Kidney (tissue), 14 donors: ENCODE results near the gene NOP14. TPM values are rescaled to one million over a fixed set of nuclear protein-coding genes. Genes with fewer than 3 reads are reported as not detected.

ENCODE experiments used
- DNase-seq, 5 donors: peaks; one replicate each; pipeline ENCODE4 v3.0.0-alpha.2; 2013 to 2020
- FAIRE-seq: peaks from 2 replicates; lab custom pipeline; 2012; peaks lifted over from hg19 to GRCh38; lab: Jason Lieb, UNC
- H3K27ac ChIP-seq, 2 donors: one replicate each; pipeline ENCODE4 v1.7.0; 2013; ENCODE audit warnings: low read depth in 2 of 2, low read length in 2 of 2, inconsistent platforms in 1 of 2
- H3K27me3 ChIP-seq: one replicate; pipeline ENCODE4 v1.7.1; 2013; ENCODE audit warnings: low read length, inconsistent platforms; ENCODE audit not compliant: control insufficient read depth, insufficient read depth
- H3K36me3 ChIP-seq, 3 donors: one replicate each; pipeline versions ENCODE4 v1.7.0 to v1.7.1; 2013; ENCODE audit warnings: low read length in 3 of 3, control low read depth in 1 of 3, inconsistent platforms in 1 of 3; ENCODE audit not compliant: insufficient read depth in 3 of 3, control insufficient read depth in 2 of 3
- H3K4me1 ChIP-seq, 3 donors: one replicate each; pipeline versions ENCODE4 v1.7.0 to v1.7.1; 2013; ENCODE audit warnings: low read length in 3 of 3, inconsistent platforms in 1 of 3, low read depth in 1 of 3; ENCODE audit not compliant: control insufficient read depth in 2 of 3, insufficient read depth in 2 of 3
- H3K4me3 ChIP-seq, 3 donors: one replicate each; pipeline versions ENCODE4 v1.7.0 to v1.8.1; 2013; ENCODE audit warnings: low read length in 3 of 3, control low read depth in 1 of 3, inconsistent platforms in 1 of 3
- H3K9ac ChIP-seq, 3 donors: one replicate each; pipeline versions ENCODE4 v1.7.0 to v1.7.1; 2013; ENCODE audit warnings: low read length in 3 of 3, control low read depth in 1 of 3, inconsistent platforms in 1 of 3
- H3K9me3 ChIP-seq, 3 donors: one replicate each; pipeline versions ENCODE4 v1.7.0 to v1.7.1; 2013; ENCODE audit warnings: low read length in 3 of 3, control low read depth in 1 of 3, inconsistent platforms in 1 of 3; ENCODE audit not compliant: control insufficient read depth in 2 of 3, insufficient read depth in 1 of 3
- intact Hi-C: fragments of 100-400 bp; cut with DNase I; formaldehyde crosslinking; loops from one replicate; pipeline ENCODE4 v1.11.1; 2022
- polyA plus RNA-seq: library from polyadenylated mRNA; stranded (reverse); fragments of 350-450 nt; fragmentation: Illumina TruSeq; extraction: RNeasy Lipid Tissue Mini Kit (QIAGEN cat#74804); gene quantifications from one replicate; pipeline ENCODE4 v1.2.3, GENCODE V29; 2014; ENCODE audit warnings: low read depth, low replicate concordance; ENCODE audit not compliant: insufficient read depth
- total RNA-seq: library from RNA; stranded (reverse); fragmentation: NEBNext Ultra II Directional; extraction: Animal tissue kit (Norgen Biotek cat#: 25700); gene quantifications from one replicate; pipeline ENCODE4 v1.2.1, GENCODE V29; 2021
- TF ChIP-seq, protein P1 (sequence below): IDR thresholded peaks from 3 replicates; pipeline ENCODE4 v1.5.1; 2012; ENCODE audit warnings: mild to moderate bottlenecking, moderate library complexity, borderline replicate concordance; ENCODE audit not compliant: insufficient read depth; ENCODE audit errors: extremely low read depth
- donor health status: control.
- donor health status: control.
- donor health status: control.
- donor health status: control.
- donor health status: control.
- donor health status: DM: yes; HTN: yes; CAD: no.
- donor health status: Normal renal cell carcinoma (clear cell type).

Gene NOP14
- total and polyA plus RNA-seq, 2 donors from 2014 or later: 15.1 to 22.0 TPM

DNA sequence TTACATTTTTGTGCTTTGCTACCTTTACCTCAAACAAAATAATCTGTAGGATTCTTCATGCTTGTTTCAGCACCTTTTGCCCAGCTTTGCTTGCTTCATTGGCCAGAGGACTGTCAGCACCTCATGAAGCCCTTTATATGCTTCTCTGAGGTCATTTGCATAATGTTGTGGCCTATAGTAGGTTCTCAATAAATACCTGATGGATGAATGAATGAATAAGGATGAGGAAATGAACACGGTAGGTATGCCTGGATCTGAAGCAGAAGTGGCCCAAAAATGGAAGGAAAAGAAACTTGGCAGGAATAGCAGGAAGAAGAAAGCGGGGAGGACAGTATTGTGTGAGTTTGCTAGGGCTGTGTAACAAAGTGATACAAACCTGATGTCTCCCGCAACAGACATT, 8.1 kb upstream of the NOP14 start:
- Histone ChIP-seq H3K9me3 (no peaks in the 10 kb centered on the region), H3K9ac (no peak overlapping the region), H3K4me3 (no peak overlapping the region), H3K27me3 (no peaks in the 10 kb centered on the region), H3K36me3 (no peaks in the 10 kb centered on the region), H3K4me1 (no peaks in the 10 kb centered on the region), H3K27ac (no peak overlapping the region)
- FAIRE-seq: no peak
- intact Hi-C loops: no loop called here
- TF ChIP-seq, protein P1, sequence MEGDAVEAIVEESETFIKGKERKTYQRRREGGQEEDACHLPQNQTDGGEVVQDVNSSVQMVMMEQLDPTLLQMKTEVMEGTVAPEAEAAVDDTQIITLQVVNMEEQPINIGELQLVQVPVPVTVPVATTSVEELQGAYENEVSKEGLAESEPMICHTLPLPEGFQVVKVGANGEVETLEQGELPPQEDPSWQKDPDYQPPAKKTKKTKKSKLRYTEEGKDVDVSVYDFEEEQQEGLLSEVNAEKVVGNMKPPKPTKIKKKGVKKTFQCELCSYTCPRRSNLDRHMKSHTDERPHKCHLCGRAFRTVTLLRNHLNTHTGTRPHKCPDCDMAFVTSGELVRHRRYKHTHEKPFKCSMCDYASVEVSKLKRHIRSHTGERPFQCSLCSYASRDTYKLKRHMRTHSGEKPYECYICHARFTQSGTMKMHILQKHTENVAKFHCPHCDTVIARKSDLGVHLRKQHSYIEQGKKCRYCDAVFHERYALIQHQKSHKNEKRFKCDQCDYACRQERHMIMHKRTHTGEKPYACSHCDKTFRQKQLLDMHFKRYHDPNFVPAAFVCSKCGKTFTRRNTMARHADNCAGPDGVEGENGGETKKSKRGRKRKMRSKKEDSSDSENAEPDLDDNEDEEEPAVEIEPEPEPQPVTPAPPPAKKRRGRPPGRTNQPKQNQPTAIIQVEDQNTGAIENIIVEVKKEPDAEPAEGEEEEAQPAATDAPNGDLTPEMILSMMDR: no peak
- no peak for DNase-seq

DNA sequence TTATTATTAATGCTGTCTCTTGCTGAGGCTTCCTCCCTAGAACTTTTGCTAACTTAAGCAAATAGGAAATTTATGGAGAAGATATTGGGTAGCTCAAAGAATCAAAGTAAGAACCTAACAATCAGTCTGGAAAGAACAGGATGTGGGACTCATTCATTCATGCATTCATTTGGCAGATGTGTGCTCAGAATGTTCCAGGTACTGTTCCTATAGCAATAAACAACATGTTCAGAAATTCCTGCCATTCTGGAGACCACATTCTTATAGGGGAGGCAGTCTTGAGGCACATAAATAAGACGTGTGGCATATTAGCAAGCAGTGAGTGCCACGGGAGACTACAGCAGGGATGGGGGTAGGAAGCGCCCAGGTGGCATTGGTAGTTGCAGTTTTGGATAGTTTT, 5.2 kb upstream of the NOP14 start:
- TF ChIP-seq, protein P1: no peak
- H3K9me3 ChIP-seq: no peaks in the 10 kb centered on the region
- FAIRE-seq (no peak), DNase-seq (peak in 2 of 5 donors; percentile 26 to 35)
- no peak overlapping the region for H3K9ac ChIP-seq
- H3K4me3 ChIP-seq: no peak overlapping the region
- peaks cover 0 to 5% (median 4%) of the 10 kb centered on the region in 3 donors for H3K4me1 ChIP-seq
- H3K36me3 ChIP-seq: no peaks in the 10 kb centered on the region
- intact Hi-C loops: no loop called here
- no peaks in the 10 kb centered on the region for H3K27me3 ChIP-seq
- H3K27ac ChIP-seq: no peak overlapping the region

DNA sequence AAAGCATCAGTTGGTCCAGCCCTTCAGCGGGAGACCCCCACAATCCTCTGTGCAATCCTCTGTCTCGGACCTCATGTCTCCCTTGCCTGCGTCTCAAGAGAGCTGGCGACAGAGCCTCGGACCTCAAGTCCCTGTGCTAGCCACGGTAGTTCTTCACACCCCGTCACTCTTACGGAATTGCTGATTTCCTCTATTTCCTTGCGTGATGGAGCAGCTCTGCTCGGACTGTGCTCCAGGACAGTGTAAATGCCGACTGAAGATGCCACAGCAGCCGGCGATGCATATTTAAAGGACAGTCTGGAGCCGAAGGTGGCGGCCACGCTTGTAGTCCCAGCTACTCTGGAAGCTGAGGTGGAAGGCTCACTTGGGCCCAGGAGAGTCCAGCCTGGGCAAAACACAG, 2.1 kb upstream of the NOP14 start:
- intact Hi-C loops: no loop called here
- Histone ChIP-seq H3K4me3 (no peak overlapping the region), H3K4me1 (peaks cover 0 to 19% (median 7%) of the 10 kb centered on the region in 3 donors), H3K27me3 (no peaks in the 10 kb centered on the region), H3K9me3 (no peaks in the 10 kb centered on the region), H3K36me3 (no peaks in the 10 kb centered on the region), H3K9ac (no peak overlapping the region), H3K27ac (no peak overlapping the region)
- TF ChIP-seq, protein P1: no peak
- DNase-seq: no peak
- no peak for FAIRE-seq

DNA sequence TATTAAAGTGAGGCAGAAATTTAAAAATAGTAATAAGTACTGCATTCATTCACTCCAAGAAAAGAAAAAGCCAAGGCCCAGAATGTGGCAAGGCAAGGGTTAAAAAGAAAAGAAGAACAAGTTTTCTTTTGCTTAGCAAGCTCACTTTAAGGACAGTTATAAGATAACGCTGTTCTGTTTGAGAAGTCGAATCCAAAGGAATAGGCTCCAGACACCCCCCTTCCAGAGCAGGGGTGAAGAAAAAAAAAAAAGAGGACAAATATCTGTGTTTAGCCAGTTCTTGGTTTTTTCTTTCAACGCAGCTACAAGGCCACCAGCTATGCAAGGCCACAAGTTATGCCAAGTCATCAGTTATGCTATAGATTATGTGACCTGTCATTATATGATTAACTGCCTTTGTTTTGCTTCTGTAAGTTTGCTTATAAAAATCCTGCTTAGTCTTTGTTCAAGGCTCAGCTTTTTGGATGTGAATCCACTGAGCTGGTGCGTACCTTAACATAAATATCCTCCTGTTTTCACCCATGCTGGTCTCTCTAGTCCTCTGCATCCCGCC, 1.6 kb upstream of the NOP14 start:
- no peak for DNase-seq
- Histone ChIP-seq H3K36me3 (no peaks in the 10 kb centered on the region), H3K4me3 (peak overlapping the region; percentile 61 to 78 (median 65)), H3K9me3 (no peaks in the 10 kb centered on the region), H3K4me1 (peaks cover 0 to 19% (median 7%) of the 10 kb centered on the region in 3 donors), H3K9ac (peak overlapping the region in 1 of 3 donors; percentile 72), H3K27me3 (no peaks in the 10 kb centered on the region), H3K27ac (no peak overlapping the region)
- no peak for FAIRE-seq
- intact Hi-C loops: no loop called here
- TF ChIP-seq, protein P1: no peak
